Stimulated activated naive CD8-positive, alpha-beta T cell treated with anti-CD3 and anti-CD28 coated beads, Interleukin-15, Interleukin-2, amounts not matched to agents 100 U/mL and 50 U/mL, for 24 hours (primary cell): ENCODE data around the gene IFIT1B.
"Not testable (repeated sequence)": the region's sequence is repeated elsewhere in the genome, so short reads cannot be mapped to it uniquely, and the experiment has no call there.

Source experiments
- ATAC-seq: fragments of 150-1000 bp; cut with Tn5 transposase; one replicate; pipeline ENCODE4 v1.10.0; 2021
- DNase-seq: peaks from one replicate; pipeline ENCODE4 v3.0.0; 2021

The IFIT1B gene

GRCh38 chr10:89382757-89383156, 4.9 kb downstream of the IFIT1B start:
- ATAC-seq: peak; percentile 40
- no peak for DNase-seq

- DNase-seq (no peak), ATAC-seq (no peak)
These were observed 6.9 kb downstream of the IFIT1B start for GRCh38 chr10:89384474-89385340.

GRCh38 chr10:89388806-89389205, 10.9 kb downstream of the IFIT1B start:
- DNase-seq (no peak), ATAC-seq (no peak)

- DNase-seq (no peak), ATAC-seq (no peak)
These were observed 11.4 kb downstream of the IFIT1B start for GRCh38 chr10:89389254-89389653.

GRCh38 chr10:89390476-89391225, 12.8 kb downstream of the IFIT1B start:
- no peak for DNase-seq
- ATAC-seq: no peak

GRCh38 chr10:89391226-89391576, 13.3 kb downstream of the IFIT1B start:
- ATAC-seq, DNase-seq: not testable (repeated sequence)

- peak; percentile 29 for DNase-seq
- ATAC-seq: peak; percentile 87
These were observed 14.3 kb downstream of the IFIT1B start, which contains the start of gene IFIT1 for GRCh38 chr10:89391907-89392756. Gene IFIT1, plus strand, starts transcription at chr10:89392623. Its CDS starts 90 bp downstream, at chr10:89392713.

GRCh38 chr10:89392974-89393373, 15.1 kb downstream of the IFIT1B start:
- ATAC-seq: peak; percentile 65
- DNase-seq: no peak

GRCh38 chr10:89393898-89394297, 16.0 kb downstream of the IFIT1B start:
- ATAC-seq (no peak), DNase-seq (no peak)

GRCh38 chr10:89395141-89395540, 17.3 kb downstream of the IFIT1B start:
- DNase-seq: no peak
- ATAC-seq: no peak

- ATAC-seq (no peak), DNase-seq (no peak)
These were observed 20.3 kb downstream of the IFIT1B start for GRCh38 chr10:89398003-89398749.

GRCh38 chr10:89399956-89400355, 22.1 kb downstream of the IFIT1B start:
- ATAC-seq (no peak), DNase-seq (no peak)

GRCh38 chr10:89403043-89403442, 25.2 kb downstream of the IFIT1B start:
- peak; percentile 36 for ATAC-seq
- no peak for DNase-seq

- ATAC-seq (no peak), DNase-seq (no peak)
These were observed 26.5 kb downstream of the IFIT1B start for GRCh38 chr10:89404104-89405047.

- ATAC-seq, DNase-seq: not testable (repeated sequence)
These were observed 28.3 kb downstream of the IFIT1B start for GRCh38 chr10:89406178-89406577.

- ATAC-seq, DNase-seq: not testable (repeated sequence)
These were observed 29.9 kb downstream of the IFIT1B start for GRCh38 chr10:89407792-89408191.

GRCh38 chr10:89409282-89409681, 31.4 kb downstream of the IFIT1B start:
- ATAC-seq, DNase-seq: not testable (repeated sequence)

- DNase-seq, ATAC-seq: not testable (repeated sequence)
These were observed 32.7 kb downstream of the IFIT1B start for GRCh38 chr10:89410551-89410950.

GRCh38 chr10:89411135-89411534, 33.3 kb downstream of the IFIT1B start:
- not testable (repeated sequence) for DNase-seq

GRCh38 chr10:89412276-89412675, 34.4 kb downstream of the IFIT1B start:
- DNase-seq: peak; percentile 39

More at GRCh38 chr10:89411135-89411534, 33.3 kb downstream of the IFIT1B start:
- ATAC-seq: not testable (repeated sequence)

More at GRCh38 chr10:89412276-89412675, 34.4 kb downstream of the IFIT1B start:
- ATAC-seq: not testable (repeated sequence)
